KMS-11 (cell line): ENCODE data around the gene BTBD9.

ENCODE experiments used
- H2AFZ ChIP-seq: fragments of 200-600 bp; sonication (generic); 2 replicates; pipeline ENCODE4 v1.6.1; 2016; ENCODE audit warnings: antibody characterized with exemption, mixed run types, low read depth
- H3K27ac ChIP-seq: fragments of 200-600 bp; sonication (generic); 2 replicates; pipeline ENCODE4 v1.6.1; 2016; ENCODE audit warnings: mild to moderate bottlenecking, mixed run types
- H3K27me3 ChIP-seq: fragments of 200-600 bp; sonication (generic); 2 replicates; pipeline ENCODE4 v1.6.1; 2017; ENCODE audit warnings: mild to moderate bottlenecking, low read depth, mixed run types, moderate library complexity; ENCODE audit not compliant: insufficient read depth
- H3K36me3 ChIP-seq: fragments of 200-600 bp; sonication (generic); 2 replicates; pipeline ENCODE4 v1.6.1; 2017; ENCODE audit warnings: mild to moderate bottlenecking, mixed run types; ENCODE audit not compliant: insufficient read depth
- H3K4me1 ChIP-seq: fragments of 200-600 bp; sonication (generic); 2 replicates; pipeline ENCODE4 v1.6.1; 2016; ENCODE audit warnings: mild to moderate bottlenecking, low read depth, mixed run types; ENCODE audit not compliant: poor library complexity, severe bottlenecking
- H3K4me2 ChIP-seq: fragments of 200-600 bp; sonication (generic); 2 replicates; pipeline ENCODE4 v1.7.0; 2016; ENCODE audit warnings: mild to moderate bottlenecking, mixed run types
- H3K4me3 ChIP-seq: fragments of 200-600 bp; sonication (generic); IDR thresholded peaks from 2 replicates; pipeline ENCODE4 v1.6.1; 2017; ENCODE audit warnings: low read depth, low read length, mixed read lengths; ENCODE audit not compliant: insufficient read depth
- H3K79me2 ChIP-seq: fragments of 200-600 bp; sonication (generic); 2 replicates; pipeline ENCODE4 v1.6.1; 2016; ENCODE audit warnings: low read depth, mixed run types; ENCODE audit not compliant: insufficient read depth
- H3K9ac ChIP-seq: fragments of 200-600 bp; sonication (generic); 2 replicates; pipeline ENCODE4 v1.6.1; 2016; ENCODE audit warnings: mild to moderate bottlenecking, mixed run types
- H4K20me1 ChIP-seq: fragments of 200-600 bp; sonication (generic); 2 replicates; pipeline ENCODE4 v1.6.1; 2016; ENCODE audit warnings: mild to moderate bottlenecking, mixed run types; ENCODE audit not compliant: insufficient read depth
- CTCF ChIP-seq: fragments of 200-600 bp; sonication (generic); conservative IDR thresholded peaks from 2 replicates; pipeline ENCODE4 v1.6.1; 2017; ENCODE audit warnings: low read depth, mild to moderate bottlenecking, antibody characterized with exemption, low read length, moderate library complexity, mixed read lengths

The BTBD9 gene

GRCh38 chr6:38648629-38649028 lies 8.9 kb upstream of the BTBD9 start:
- Histone ChIP-seq H3K4me1 (peaks cover 32% of the 10 kb centered on the region), H3K27ac (no peak overlapping the region), H4K20me1 (no peaks in the 10 kb centered on the region), H3K4me2 (no peak overlapping the region), H3K9ac (no peak overlapping the region), H3K79me2 (no peaks in the 10 kb centered on the region), H3K27me3 (no peaks in the 10 kb centered on the region), H3K4me3 (no peak overlapping the region), H3K36me3 (no peaks in the 10 kb centered on the region), H2AFZ (no peak overlapping the region)
- no peak for TF ChIP-seq CTCF

- no peaks in the 10 kb centered on the region for H3K36me3 ChIP-seq
- H3K27ac ChIP-seq = no peak overlapping the region
- peaks cover 32% of the 10 kb centered on the region for H3K4me1 ChIP-seq
- no peak overlapping the region for H3K4me3 ChIP-seq
- H4K20me1 ChIP-seq = no peaks in the 10 kb centered on the region
- no peaks in the 10 kb centered on the region for H3K27me3 ChIP-seq
- no peak overlapping the region for H3K9ac ChIP-seq
- no peak for TF ChIP-seq CTCF
- peak overlapping the region; percentile 64; the same call in 1 of the 2 replicates for H3K4me2 ChIP-seq
- H2AFZ ChIP-seq = no peak overlapping the region
- no peaks in the 10 kb centered on the region for H3K79me2 ChIP-seq
Observed at GRCh38 chr6:38646166-38646878, 6.6 kb upstream of the BTBD9 start.

GRCh38 chr6:38644951-38645350 lies 5.2 kb upstream of the BTBD9 start:
- no peaks in the 10 kb centered on the region for H3K36me3 ChIP-seq

GRCh38 chr6:38640216-38640909 lies 634 bp upstream of the BTBD9 start:
- Histone ChIP-seq H3K27me3 (no peaks in the 10 kb centered on the region), H3K4me2 (peak overlapping the region; percentile 74), H3K27ac (peak overlapping the region; percentile 68), H3K9ac (peak overlapping the region; percentile 79), H3K4me3 (no peak overlapping the region), H3K36me3 (no peaks in the 10 kb centered on the region), H4K20me1 (no peaks in the 10 kb centered on the region), H3K79me2 (no peaks in the 10 kb centered on the region), H3K4me1 (peaks cover 29% of the 10 kb centered on the region), H2AFZ (peak overlapping the region; percentile 83)
- TF ChIP-seq CTCF = no peak

More at GRCh38 chr6:38644951-38645350, 5.2 kb upstream of the BTBD9 start:
- Histone ChIP-seq H3K27ac (peak overlapping the region; percentile 46; the same call in 1 of the 2 replicates), H4K20me1 (no peaks in the 10 kb centered on the region), H3K79me2 (no peaks in the 10 kb centered on the region), H2AFZ (no peak overlapping the region), H3K4me2 (peak overlapping the region; percentile 64), H3K4me3 (no peak overlapping the region), H3K27me3 (no peaks in the 10 kb centered on the region), H3K9ac (no peak overlapping the region), H3K4me1 (peaks cover 38% of the 10 kb centered on the region)
- TF ChIP-seq CTCF = no peak
